ENCODE results near the gene DYRK1A. TPM values are rescaled to one million over a fixed set of nuclear protein-coding genes. Genes with fewer than 3 reads are reported as not detected.

The DYRK1A gene
- total RNA-seq, 1 donor from 2014 or later = 70.2 TPM

- DNase-seq (ENCODE audit: low spot score) = no peak
Measured at GRCh38 chr21:37384416-37384815, 17.8 kb downstream of the DYRK1A start.

- no peak for DNase-seq (ENCODE audit: low spot score)
Measured at GRCh38 chr21:37385179-37385765, 18.7 kb downstream of the DYRK1A start.

GRCh38 chr21:37386151-37386550, 19.6 kb downstream of the DYRK1A start:
- no peak for DNase-seq (ENCODE audit: low spot score)

GRCh38 chr21:37389456-37389855, 22.9 kb downstream of the DYRK1A start:
- DNase-seq (ENCODE audit: low spot score) = no peak

- no peak for DNase-seq (ENCODE audit: low spot score)
Measured at GRCh38 chr21:37391666-37392065, 25.1 kb downstream of the DYRK1A start.

GRCh38 chr21:37392441-37392840, 25.9 kb downstream of the DYRK1A start:
- no peak for DNase-seq (ENCODE audit: low spot score)

GRCh38 chr21:37393030-37393429, 26.5 kb downstream of the DYRK1A start:
- no peak for DNase-seq (ENCODE audit: low spot score)

GRCh38 chr21:37393786-37394185, 27.2 kb downstream of the DYRK1A start:
- no peak for DNase-seq (ENCODE audit: low spot score)

GRCh38 chr21:37395961-37396360, 29.4 kb downstream of the DYRK1A start:
- no peak for DNase-seq (ENCODE audit: low spot score)

- DNase-seq (ENCODE audit: low spot score) = no peak
Measured at GRCh38 chr21:37396855-37397254, 30.3 kb downstream of the DYRK1A start.

GRCh38 chr21:37398697-37399096, 32.1 kb downstream of the DYRK1A start:
- DNase-seq (ENCODE audit: low spot score) = no peak

GRCh38 chr21:37402251-37402867, 35.8 kb downstream of the DYRK1A start:
- DNase-seq (ENCODE audit: low spot score) = no peak

GRCh38 chr21:37405629-37406028, 39.1 kb downstream of the DYRK1A start:
- no peak for DNase-seq (ENCODE audit: low spot score)

GRCh38 chr21:37407719-37408420, 41.3 kb downstream of the DYRK1A start:
- DNase-seq (ENCODE audit: low spot score) = no peak

GRCh38 chr21:37408464-37409193, 42.1 kb downstream of the DYRK1A start:
- DNase-seq (ENCODE audit: low spot score) = no peak

GRCh38 chr21:37410639-37411038, 44.1 kb downstream of the DYRK1A start:
- no peak for DNase-seq (ENCODE audit: low spot score)

- no peak for DNase-seq (ENCODE audit: low spot score)
Measured at GRCh38 chr21:37412603-37413360, 46.2 kb downstream of the DYRK1A start.

- DNase-seq (ENCODE audit: low spot score) = no peak
Measured at GRCh38 chr21:37413553-37414291, 47.1 kb downstream of the DYRK1A start.

- no peak for DNase-seq (ENCODE audit: low spot score)
Measured at GRCh38 chr21:37414292-37415253, 48.0 kb downstream of the DYRK1A start.

GRCh38 chr21:37415939-37416338, 49.4 kb downstream of the DYRK1A start:
- no peak for DNase-seq (ENCODE audit: low spot score)
